ENCODE results near the gene MZB1.

DNA sequence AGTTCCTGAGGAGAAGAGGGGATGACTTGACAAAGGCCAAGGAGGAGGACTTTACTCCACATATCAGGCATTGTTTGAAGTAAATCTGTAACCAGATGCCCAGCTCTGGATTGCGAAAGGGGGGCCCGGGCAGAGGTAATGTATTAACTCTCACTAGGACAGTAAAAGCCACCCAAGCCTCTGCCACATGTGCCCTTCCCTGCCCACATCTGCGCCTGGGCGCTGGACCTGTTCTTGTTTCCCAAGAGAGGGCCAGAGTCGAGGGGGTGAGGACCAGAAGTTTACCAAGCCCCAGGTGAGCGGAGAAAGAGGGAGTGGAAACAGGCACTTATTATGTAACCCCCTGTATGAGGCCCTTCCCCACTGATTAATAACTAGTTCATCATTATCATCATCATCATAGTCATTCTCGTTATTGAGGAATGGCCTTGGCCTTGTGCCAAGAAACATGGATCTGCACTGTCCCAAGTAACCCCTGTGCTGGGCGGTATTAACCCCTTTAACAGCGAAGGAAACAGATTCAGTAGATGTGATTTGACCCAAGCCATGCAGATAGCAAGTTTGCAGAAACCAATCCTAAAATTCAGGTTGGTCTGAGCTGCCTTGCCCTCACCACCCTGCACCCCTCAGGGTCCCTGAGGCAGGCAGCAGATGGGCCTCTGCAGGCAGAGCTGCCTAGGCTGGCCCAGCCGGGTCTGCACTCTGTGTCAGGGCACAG is 6.3 kb downstream of the MZB1 start, which contains the start of gene SLC23A1:
- no peak for TF ChIP-seq POLR2A (IDR thresholded peaks at IDR 0.05; ENCODE audit: low read depth, low read length)
- no peak for TF ChIP-seq TAF1 (IDR thresholded peaks at IDR 0.05; ENCODE audit: borderline replicate concordance, low read depth, low read length)

Data from GM12892 (cell line).